ENCODE results near the gene ARPP21.
A peak's percentile ranks its signal among the peaks of the same experiment; 100 is the strongest.

ARPP21 gene

GRCh38 chr3:35677797-35678196 is 38.5 kb downstream of the ARPP21 start:
- DNase-seq, result no peak

GRCh38 chr3:35678643-35679161 is 39.4 kb downstream of the ARPP21 start:
- DNase-seq, result no peak

GRCh38 chr3:35679409-35680080 is 40.2 kb downstream of the ARPP21 start:
- DNase-seq, result no peak

- no peak for DNase-seq
Observed at GRCh38 chr3:35680866-35681650, 41.7 kb downstream of the ARPP21 start.

GRCh38 chr3:35685153-35685552 is 45.8 kb downstream of the ARPP21 start:
- DNase-seq, result no peak

GRCh38 chr3:35688826-35689225 is 49.5 kb downstream of the ARPP21 start:
- no peak for DNase-seq

- no peak for DNase-seq
Observed at GRCh38 chr3:35690271-35690670, 50.9 kb downstream of the ARPP21 start.

GRCh38 chr3:35705904-35706303 is 66.6 kb downstream of the ARPP21 start:
- no peak for DNase-seq

- DNase-seq, result no peak
Observed at GRCh38 chr3:35707904-35708303, 68.6 kb downstream of the ARPP21 start.

- DNase-seq, result no peak
Observed at GRCh38 chr3:35708394-35709271, 69.3 kb downstream of the ARPP21 start.

- no peak for DNase-seq
Observed at GRCh38 chr3:35709691-35710090, 70.4 kb downstream of the ARPP21 start.

- DNase-seq, result no peak
Observed at GRCh38 chr3:35710554-35710953, 71.2 kb downstream of the ARPP21 start.

GRCh38 chr3:35718921-35719320 is 79.6 kb downstream of the ARPP21 start:
- DNase-seq, result no peak

GRCh38 chr3:35721628-35722027 is 82.3 kb downstream of the ARPP21 start:
- no peak for DNase-seq

GRCh38 chr3:35722902-35723301 is 83.6 kb downstream of the ARPP21 start:
- DNase-seq, result no peak

- DNase-seq, result no peak
Observed at GRCh38 chr3:35723480-35724097, 84.3 kb downstream of the ARPP21 start.

- no peak for DNase-seq
Observed at GRCh38 chr3:35724106-35724505, 84.8 kb downstream of the ARPP21 start.

GRCh38 chr3:35727179-35727578 is 87.9 kb downstream of the ARPP21 start:
- no peak for DNase-seq

- DNase-seq, result no peak
Observed at GRCh38 chr3:35733341-35733740, 94.0 kb downstream of the ARPP21 start.

GRCh38 chr3:35733864-35734263 is 94.5 kb downstream of the ARPP21 start:
- DNase-seq, result no peak

- peak; percentile 8 for DNase-seq
Observed at GRCh38 chr3:35737080-35737479, 97.8 kb downstream of the ARPP21 start.

- no peak for DNase-seq
Observed at GRCh38 chr3:35737527-35737926, 98.2 kb downstream of the ARPP21 start.

Measured in activated gamma-delta T cell (primary cell).